HG03108 (cell line): Measurements from ENCODE around the gene RTL10.
"Not testable (repeated sequence)": the region's sequence is repeated elsewhere in the genome, so short reads cannot be mapped to it uniquely, and the experiment has no call there.

ENCODE experiments used
- ATAC-seq: cut with Tn5 transposase; IDR thresholded peaks from one replicate; pipeline ENCODE4 v1.9.1; 2021; ENCODE audit warnings: moderate library complexity; ENCODE audit not compliant: unreplicated experiment

Gene RTL10

DNA sequence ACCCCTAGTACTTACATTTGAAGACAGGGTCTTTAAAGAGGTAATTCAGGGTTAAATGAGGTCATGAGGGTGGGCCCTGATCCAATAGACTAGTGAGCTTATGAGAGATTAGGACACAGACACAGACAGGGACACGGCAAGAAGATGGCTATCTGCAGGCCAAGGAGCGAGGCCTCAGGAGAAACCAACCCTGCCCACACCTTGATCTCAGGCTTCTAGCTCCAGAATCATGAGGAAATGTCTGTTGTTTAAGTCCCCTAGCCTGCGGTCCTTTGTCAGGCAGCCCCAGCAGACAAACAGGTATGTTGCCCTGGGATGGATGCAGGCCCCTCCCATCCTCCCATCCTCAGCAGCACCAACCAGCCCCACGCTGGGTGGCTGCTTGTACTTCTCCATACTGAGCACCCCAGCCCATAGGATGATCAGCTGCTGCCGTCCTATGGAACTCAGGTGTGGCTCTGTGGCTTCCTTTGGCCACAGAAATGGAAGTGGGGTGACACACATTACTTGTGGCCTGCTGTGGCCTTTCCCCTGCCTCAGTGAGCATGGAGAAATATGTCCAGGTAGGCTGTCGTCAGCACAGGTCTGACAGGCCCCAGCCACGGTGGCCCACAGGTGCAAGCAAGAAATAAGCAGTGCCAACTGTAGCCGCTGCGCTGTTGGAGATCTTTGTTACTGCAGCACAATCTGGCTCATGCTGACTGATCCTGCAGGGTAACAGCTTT lies 7.9 kb downstream of the RTL10 start:
- no peak for ATAC-seq

DNA sequence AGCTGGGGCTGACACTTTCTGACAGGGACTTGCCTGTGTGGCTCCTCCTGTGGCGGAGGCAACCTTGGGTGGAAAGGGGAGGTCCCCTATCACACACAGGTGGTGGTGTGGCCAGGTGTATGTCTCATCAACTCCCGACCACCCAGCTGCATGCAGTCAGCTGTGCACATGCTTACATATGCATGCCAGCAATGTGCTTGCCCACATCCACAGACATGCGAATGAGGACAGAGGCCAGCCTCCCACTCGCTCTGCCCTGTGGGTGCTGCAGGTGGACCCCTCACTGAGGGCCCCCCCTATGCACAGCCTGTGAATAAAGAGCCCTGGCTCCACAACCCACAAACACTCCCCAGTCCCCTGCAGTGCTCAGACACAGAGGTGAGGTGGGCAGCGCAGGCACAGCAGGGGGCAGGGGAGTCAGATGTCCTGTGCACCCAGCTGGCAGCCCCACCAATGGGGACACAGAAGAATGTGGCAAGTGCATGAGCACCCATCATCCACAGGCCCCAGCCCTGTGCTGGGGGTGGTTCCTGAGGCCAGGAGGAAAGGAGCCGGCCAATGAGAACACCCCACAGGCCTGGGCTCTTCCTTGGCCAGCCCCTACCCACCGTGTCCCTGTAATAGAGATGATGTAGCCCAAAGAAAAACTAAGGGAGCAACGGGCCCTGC lies 9.5 kb downstream of the RTL10 start:
- ATAC-seq: no peak

DNA sequence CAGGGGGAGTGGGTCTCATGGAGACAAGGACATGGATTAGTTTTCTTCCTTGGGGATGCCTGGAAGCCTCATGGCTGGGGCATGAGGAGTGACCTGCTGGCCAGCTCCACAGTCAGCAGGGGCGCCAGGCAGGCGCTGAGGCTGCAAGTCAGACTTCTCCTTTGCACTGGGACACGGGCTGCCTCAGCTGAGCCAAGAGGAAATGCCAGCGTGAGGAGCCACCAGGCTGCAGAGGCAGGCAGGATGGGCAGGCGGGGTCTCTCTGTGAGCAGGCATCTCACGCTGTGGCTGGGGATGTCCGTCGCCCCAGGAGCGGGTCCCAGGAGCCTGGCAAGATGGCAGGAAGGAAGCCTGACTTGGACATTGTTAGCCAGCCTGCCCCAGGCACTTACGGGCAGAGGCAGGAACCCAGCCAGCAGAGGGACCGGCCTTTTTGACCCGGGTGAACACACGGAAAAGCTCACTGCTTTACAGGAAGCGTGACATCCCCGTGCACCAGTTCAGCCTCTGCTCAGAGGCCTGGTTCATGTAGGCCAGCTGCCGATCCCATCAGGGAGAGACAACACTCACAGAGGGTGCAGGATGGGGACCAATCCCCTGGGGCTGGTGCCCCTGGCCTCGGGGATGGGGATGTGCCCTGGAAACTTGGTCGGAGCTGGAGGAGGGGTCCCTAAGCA lies 10.2 kb downstream of the RTL10 start:
- ATAC-seq: no peak

DNA sequence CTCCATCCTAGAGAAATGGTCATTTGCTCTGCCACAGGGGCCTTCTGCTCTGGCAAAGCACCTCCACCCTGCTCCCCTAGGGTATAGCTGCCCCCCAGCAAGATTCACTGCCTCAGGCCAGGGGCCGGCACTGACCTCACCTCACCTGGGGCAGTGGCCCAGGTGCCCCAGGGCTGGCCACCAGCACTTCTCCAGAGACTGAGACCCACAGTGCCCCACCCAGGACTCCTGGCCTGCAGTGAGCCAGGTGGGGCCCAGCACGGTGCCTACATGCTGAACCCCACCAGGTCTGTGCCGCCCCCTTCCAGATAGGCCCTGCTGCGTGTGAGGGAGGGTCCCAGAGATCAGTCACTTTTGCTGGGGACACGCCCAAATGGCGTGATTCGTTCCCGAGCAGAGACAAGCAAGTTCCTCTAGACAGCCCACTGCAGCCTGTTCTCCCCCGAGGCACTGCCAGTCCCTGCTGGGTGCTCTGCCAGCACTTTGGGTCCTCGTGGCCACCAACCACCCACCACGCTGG lies 10.8 kb downstream of the RTL10 start:
- no peak for ATAC-seq

DNA sequence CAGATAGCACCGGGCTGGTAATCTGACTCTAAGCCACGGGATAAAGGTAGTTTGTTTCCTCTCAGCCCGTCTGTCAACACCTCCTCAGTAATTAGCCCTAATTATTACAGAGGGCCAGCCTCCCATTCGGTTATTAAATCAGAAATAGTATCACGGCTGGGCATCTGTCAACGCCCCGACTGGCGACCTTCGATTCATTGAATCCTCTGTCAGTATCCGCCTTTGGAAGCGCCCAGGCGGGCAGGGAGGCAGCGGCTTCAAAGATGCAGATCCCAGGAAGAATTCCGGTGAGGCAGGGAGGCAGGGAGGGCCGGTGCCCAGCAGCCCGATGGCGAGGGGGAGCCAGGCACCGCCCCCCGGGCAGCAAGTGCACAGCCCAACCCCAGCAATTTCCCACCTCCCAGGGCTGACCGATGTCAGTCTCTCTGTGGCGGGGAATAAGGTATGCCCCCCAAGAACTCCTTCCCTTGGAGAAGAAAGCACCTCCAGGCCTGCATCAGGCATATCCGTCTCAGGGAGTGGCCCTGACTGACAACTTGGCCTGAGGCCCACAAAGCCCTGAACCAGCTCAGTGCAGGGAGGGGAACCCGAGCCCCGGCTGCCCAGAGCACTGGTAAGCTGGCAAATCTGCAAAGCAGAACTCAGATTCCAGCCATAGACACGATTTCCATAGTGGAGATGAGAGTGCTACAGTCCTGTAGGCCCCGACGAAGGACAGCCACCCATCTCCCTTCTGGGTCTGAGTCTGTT lies 11.4 kb downstream of the RTL10 start:
- ATAC-seq: no peak

DNA sequence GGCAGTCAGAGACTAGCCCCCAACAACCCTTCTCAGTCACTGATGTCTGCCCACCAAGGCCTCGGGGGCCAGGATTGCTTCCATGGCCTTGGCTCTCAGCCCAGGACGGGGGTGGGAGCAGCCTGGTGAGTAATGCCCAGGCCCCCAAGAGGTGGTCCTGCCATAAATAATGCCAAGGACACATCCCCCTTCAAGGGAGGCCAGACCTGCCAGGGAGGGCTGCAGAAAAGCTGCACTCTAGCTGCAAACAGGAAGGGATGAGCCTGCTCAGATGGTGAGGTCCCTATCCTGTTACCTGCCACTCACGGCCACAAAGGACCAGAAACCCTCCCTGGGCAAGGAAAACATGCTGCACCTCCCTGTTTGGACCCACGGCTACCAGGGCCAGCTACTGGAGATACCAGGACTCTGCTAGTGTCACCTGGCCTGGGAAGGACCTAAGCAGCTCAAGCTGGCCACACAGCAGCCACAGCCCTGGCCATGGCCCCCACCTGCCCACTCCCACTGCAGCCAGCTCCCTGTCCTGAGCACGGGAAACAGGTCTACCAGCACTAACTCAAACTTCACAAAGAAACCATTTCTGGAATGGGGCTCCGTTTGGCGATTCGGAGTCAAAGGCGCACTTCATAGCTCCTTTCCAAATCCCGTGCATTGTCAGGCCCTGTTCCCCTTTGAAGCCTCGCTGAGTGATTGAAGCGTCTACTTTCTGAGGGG lies 12.1 kb downstream of the RTL10 start:
- no peak for ATAC-seq

DNA sequence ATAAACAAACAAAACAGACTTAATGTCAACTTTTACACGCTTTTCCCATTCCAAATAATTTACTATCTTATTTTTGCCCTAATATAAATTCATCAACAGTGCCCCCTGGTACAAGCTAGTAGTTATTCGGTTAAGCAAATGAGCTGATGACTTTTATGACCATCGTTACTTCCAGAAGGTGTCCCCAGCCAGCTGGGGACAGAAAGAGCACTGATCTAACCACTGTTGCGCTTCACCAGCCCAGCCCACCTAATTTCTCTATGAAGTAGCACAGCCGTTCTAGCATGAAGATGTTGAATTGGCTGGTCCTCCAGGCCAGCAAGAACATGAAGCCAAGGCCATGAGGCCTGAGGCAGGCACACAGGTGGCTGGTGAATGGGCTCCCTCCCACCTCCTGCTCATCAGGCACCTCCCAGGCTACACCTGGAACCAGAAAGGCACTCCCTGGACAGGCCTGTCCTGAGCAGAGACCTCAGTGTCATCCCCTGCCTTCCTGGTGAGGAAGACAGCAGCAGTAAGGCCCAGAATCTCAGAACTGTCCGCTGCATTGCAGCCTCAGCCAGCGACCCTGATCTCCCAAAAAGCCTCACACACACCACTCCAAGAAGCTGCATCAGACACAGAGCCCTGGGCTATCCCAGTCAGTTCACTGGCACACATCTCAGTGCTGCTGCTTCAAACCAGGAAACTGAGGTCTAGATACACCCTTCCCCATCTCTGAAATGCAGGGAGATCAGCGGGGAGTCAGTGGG lies 12.9 kb downstream of the RTL10 start:
- no peak for ATAC-seq

DNA sequence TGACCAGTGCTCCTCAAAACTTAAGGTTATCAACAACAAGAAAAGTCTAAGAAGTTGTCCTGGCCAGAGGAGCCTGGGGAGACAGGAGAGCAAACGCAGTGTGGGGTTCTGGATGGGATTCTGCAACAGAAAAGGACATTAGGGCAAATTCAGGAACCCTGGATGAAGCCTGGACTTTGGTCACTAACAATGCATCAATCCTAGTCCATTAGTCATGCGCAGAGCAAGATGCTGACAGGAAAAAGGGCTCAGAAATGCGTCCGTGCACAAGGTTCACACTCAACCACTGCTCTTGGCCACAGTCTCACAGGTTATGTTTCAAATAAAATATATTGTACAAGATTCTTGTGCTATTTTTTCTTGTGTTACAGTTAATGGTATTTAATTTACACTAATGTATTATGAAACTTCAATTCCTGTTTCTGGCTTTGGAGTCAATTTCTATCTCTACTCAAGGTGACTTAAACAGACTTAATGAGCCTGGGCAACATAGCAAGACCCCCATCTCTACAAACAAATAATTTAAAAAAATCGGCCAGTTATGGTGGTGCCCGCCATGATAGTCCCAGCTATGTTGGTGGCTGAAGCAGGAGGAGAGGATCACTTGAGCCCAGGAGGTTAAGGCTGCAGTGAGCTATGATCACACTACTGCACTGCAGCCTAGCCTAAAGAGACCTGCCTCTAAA lies 13.6 kb downstream of the RTL10 start:
- ATAC-seq: no peak

DNA sequence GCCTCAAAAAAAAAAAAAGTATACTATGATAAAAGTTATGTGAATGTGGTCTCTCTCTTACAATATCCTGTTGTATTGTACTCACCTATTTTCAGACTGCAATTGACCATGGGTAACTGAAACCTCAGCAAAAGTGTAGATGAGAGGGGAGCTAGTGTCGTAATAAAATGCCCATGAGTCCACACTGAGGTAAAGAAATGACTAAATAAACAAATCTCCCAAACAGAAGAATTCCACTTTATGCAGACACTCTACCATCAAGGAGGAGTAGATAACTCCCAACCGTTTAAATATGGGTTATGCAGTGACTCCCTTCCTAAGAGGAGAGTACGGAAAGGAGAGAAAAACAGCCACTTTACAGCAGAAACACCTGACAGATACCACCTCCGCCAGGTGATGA lies 14.6 kb downstream of the RTL10 start:
- no peak for ATAC-seq

DNA sequence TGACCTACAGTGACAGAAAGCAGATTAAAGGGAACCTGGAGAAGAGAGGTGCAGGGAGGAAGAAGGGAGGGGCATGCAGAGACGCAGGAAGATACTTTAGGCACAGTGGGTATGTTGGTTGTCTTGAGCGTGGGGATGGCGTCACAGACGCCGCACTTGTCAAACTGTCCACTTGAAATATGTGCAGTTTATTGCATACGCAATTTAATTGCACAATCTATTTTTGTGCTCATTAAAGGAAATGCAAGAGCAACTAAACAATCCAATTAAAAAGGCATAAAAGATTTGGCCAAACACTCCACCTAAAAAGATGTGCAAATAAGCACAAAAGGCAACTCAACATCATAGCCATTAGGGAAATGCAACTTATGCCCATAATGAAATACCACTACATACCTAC lies 16.8 kb downstream of the RTL10 start:
- ATAC-seq: no peak

DNA sequence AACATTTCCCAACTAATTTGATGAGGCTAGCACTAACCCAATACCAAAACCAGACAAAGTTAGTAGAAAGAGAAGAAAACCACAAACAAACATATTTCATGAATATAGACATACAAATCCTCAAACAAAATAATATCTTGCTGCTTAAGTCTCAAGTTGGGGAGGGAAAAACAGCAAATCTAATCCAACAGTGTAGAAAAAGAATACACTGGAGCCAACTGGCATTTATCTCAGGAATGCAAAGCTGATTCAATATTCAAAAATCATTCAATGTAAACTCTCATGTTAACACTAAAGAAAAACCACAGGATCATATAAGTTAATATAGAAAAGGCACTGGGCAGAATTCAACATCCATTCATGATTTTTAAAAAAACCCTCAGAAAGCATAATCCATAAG lies 18.2 kb downstream of the RTL10 start:
- no peak for ATAC-seq

DNA sequence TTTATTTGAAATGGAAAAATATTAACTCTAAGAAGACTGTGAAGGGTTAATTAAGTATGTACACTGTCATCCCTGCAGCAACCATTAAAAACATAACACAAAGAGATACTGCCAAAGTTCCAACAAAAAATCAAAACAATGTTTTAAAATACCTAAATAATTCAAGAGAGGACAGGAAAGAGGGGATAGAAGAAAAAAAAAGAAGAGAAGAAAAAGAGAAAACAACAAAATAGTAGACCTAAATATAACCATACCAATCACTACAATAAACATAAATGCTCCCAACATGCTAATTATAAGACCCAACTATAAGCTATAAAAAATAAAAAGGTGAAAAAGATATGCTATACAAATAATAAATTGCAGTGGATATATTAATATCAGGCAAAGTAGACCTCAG lies 20.1 kb downstream of the RTL10 start:
- ATAC-seq: no peak

DNA sequence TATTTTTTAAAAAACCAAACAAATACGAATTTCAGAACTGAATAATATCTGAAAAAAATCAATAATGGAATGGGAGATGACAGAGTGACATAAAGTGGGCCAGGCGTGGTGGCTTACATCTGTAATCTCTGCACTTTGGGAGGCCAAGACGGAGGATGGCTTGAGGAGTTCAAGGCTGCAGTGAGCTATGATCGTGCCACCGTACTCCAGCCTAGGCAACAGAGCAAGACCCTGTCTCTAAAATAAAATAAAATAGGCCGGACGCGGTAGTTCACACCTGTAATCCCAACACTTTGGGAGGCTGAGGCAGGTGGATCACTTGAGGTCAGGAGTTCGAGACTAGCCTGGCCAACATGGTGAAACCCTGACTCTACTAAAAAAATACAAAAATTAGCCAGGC lies 21.3 kb downstream of the RTL10 start:
- ATAC-seq: not testable (repeated sequence)

DNA sequence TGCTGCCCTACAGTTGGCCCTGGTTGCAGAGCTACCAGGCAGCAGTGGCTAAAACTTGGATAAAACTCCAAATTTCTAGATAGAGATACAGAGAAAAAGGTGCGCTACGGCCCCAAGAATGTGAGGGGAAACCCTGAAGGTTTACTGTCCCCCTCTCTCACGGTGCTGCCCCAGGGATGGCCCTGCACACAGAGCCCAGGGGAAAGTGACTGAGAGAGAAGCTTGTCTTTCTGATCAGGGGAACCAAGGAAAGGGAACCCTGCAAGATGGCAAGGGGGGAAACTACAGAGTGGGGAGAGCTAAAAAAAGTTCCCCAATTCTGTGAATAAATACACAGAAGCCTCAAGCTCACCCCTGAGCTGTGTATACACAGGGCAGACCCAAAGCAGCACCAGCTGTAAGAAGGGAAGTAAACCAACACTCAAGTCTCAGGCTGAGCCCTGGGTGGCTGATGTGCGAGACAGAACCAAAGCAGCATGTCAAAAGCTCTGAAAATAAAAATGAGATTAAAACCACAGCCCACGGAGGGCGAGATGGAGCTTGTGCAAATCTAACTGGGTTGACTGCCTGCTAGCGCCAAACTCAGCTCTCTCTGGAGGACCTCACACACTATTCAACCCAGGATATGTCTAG lies 22.1 kb downstream of the RTL10 start:
- no peak for ATAC-seq

DNA sequence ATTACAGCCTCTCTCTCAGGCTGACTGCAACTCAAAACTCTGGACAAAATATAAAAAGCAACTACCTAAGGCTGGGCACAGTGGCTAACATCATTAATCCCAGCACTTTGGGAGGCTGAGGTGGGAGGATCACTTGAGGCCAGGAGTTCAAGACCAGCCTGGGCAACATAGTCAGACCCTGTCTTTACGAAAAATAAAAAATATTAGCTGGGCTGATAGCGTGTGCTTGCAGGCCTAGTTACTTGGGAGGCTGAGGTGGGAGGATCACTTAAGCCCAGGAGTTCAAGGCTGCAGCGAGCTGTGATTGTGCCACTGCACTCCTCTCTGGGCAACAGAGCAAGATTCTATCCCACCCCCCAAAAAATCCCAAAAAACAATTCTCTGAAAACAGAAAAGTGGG lies 22.7 kb downstream of the RTL10 start:
- not testable (repeated sequence) for ATAC-seq

DNA sequence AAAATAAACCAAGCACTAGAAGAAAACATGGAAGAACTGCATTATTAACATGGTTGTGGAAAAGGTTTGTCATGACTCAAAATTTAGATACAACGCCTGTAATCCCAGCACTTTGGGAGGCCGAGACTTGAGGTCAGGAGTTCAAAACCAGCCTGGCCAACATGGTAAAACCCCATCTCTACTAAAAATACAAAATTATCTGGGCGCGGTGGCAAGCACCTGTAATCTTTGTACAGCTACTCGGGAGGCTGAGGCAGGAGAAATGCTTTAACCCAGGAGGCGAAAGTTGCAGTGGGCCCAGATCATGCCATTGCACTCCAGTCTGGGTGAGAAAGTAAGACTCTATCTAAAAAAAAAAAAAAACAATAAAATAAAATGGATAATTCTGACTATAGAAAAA lies 23.7 kb downstream of the RTL10 start:
- no peak for ATAC-seq

DNA sequence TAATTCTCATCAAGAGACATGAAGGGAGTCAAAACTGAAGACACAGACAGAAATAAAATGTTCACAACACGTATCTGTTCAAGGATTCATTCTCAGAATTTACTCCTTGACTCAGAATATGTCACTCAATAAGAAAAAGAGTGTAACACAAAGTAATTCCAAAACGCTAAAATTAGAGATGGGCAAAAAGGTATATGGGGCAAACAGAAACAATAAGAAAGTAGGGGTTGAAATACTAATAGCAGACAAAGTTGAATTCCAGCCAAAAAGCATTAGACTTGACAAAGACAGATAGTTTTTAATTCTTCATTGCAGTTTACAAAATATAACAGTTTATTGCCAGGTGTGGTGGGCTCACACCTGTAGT lies 26.7 kb downstream of the RTL10 start:
- ATAC-seq: no peak

DNA sequence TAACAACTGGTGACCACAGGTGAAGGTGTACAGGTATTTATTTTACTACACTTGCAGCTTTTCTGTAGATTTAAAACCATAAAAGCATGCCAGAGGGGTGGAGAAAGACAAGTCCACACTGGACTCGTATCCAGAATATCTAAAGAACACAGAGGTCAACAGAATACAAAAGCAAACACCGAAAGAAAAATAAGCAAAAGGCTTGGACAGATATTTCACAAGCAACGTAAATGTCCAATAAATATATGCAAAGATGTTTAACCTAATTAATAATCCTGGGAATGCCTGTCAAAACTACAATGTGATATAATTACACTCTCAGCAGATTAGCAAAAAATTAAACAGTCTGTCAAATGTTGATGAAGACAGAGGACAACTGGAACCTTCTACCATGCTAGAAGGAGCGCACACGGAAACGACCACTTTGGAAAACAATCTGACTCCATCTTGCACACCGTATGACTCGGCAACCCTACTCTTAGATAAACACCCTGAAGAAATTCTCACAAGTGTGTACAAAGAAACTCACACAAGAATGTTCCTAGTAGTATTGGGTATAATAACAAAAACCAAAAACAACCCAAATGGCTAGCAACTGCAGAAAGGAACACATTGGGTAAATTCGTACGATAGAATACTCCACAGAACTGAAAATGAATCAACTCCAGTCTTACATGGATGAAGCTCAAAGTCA lies 27.2 kb downstream of the RTL10 start:
- no peak for ATAC-seq

DNA sequence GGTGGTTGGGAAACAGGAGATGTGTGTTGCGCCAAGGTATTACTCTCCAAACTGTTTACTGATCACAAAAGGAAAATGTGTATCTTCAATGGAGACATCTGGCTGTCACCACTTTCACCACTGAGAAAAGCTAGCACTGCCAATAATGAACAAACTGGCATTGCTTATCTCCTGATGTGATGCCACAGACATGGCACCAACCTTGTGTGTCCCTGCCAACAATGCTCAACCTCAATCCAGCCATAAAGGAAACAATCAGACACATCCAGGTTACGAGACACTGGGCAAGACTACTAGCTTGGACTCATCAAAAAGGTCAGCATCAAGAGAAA lies 28.1 kb downstream of the RTL10 start:
- no peak for ATAC-seq
